ENCODE data around the gene TMEM52. TPM values are rescaled to one million over a fixed set of nuclear protein-coding genes. Genes with fewer than 3 reads are reported as not detected.

The TMEM52 gene
- total RNA-seq, 4 donors from 2014 or later = 2.9 to 6.4 (median 4.1) TPM

DNA sequence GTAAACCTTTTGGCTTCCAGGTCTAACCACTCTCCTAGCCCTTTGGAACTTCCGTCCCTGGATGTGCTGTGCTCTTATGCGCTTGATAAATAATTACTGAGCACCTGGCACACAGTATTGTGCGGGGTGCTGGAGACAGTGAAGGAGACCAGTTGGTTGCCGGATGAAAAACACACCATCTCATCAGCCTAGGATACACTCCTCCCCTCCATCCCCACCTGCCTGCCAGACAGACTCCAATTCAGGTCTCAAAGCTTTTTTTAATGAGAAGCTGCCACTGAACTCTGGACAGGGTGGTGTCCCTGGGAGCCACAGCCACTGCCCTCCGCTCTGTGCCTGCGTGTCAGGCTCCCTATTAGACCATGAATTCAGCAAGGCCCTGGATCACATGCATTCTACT is 37.4 kb downstream of the TMEM52 start:
- 73 to 79% methylated on average over 6 of the region's 6 CpGs for WGBS, 2 donors
- intact Hi-C loops (cut with DNase I; ENCODE audit: low total_unique reads) = no loop called here
- TF ChIP-seq, protein P1, sequence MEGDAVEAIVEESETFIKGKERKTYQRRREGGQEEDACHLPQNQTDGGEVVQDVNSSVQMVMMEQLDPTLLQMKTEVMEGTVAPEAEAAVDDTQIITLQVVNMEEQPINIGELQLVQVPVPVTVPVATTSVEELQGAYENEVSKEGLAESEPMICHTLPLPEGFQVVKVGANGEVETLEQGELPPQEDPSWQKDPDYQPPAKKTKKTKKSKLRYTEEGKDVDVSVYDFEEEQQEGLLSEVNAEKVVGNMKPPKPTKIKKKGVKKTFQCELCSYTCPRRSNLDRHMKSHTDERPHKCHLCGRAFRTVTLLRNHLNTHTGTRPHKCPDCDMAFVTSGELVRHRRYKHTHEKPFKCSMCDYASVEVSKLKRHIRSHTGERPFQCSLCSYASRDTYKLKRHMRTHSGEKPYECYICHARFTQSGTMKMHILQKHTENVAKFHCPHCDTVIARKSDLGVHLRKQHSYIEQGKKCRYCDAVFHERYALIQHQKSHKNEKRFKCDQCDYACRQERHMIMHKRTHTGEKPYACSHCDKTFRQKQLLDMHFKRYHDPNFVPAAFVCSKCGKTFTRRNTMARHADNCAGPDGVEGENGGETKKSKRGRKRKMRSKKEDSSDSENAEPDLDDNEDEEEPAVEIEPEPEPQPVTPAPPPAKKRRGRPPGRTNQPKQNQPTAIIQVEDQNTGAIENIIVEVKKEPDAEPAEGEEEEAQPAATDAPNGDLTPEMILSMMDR (IDR thresholded peaks at IDR 0.05) = no peak
- TF ChIP-seq POLR2A (IDR thresholded peaks at IDR 0.05) = no peak
- no peak overlapping the region for H3K4me3 ChIP-seq (ENCODE audit: low read depth, poor library complexity, severe bottlenecking)
- no peak for DNase-seq (ENCODE audit: low spot score in 2 of 2)

DNA sequence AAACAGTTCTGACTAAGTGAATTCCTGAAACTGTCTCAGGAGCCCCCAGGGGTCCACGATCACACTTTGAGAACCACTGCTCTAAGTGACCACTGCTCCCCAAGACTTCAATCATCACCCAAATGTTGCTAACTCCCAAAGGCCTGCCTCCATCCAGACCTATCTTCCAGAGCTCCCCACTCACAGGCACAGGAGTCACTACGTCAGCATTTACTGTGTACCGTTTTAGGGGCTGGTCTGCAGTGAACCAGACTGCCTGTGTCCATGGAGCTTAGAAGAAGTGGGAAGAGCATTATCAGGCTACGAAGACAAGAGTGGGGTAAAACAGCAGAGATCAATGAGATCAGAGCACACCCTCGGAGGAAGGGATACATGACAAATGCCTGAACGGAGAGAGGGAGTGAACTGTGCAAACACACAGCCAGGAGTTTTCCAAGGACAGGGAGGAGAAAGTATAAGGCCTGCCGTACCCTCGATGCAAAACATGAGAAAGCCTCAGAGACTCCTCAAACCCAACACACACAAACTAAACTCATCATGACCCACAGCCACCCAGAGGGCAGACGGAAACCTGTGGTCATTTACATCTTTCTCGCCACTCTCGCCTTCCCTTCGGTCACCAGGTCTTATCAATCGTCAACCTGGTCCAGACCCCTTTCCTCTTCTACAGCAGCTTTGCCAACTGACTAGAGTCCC is 38.3 kb downstream of the TMEM52 start:
- H3K4me3 ChIP-seq (ENCODE audit: low read depth, poor library complexity, severe bottlenecking) = no peak overlapping the region
- intact Hi-C loops (cut with DNase I; ENCODE audit: low total_unique reads) = no loop called here
- TF ChIP-seq, protein P1 (IDR thresholded peaks at IDR 0.05) = no peak
- no peak for TF ChIP-seq POLR2A (IDR thresholded peaks at IDR 0.05)
- no peak for DNase-seq (ENCODE audit: low spot score in 2 of 2)
- WGBS, 2 donors = 57 to 62% methylated on average over 13 of the region's 13 CpGs

DNA sequence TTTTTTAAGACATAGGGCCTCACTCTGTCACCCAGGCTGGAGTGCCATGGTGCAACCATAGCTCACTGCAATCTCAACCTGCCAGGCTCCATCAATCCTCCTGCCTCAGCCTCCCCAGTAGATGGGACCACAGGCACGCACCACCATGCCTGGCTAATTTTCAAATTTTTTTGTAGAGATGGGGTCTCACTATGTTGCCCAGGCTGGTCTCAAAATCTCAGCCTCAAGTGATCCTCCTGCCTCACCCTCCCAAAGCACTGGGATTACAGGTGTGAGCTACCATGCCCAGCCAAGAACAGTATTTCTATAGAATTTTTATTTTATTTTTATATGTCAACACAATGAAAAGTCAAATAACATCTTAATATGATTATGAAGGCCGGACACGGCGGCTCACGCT is 39.1 kb downstream of the TMEM52 start:
- no peak overlapping the region for H3K4me3 ChIP-seq (ENCODE audit: low read depth, poor library complexity, severe bottlenecking)

DNA sequence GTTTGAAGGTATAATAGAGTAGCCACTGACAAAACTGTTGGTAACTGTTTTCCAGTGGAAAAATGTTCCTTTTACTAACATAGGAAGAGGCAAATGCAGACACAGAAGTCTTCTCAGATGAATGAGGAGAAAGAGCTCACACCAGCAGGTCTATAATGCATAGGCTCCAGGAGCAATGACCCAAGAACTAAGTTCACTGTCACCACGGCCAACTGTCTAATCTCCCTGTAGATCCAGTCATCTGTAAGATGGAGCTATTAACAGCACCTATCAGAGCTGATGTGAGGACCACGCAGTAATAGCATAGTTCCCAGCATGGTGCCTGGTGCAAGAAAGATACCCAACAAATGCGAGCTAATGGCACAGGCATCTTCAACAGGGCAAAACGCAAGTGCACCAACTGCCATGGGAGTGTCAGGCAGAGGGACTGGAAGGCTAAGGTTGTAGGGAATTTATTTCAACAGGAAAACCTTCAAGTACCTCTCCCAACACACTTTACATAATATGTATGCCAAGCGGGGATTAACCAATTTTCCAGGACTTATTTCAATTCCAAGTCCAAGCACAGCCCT is 41.1 kb downstream of the TMEM52 start:
- WGBS, 2 donors = 79 to 88% methylated on average over 5 of the region's 5 CpGs
- intact Hi-C loops (cut with DNase I; ENCODE audit: low total_unique reads) = no loop called here

More for the DNA sequence above, 39.1 kb downstream of the TMEM52 start:
- intact Hi-C loops (cut with DNase I; ENCODE audit: low total_unique reads) = no loop called here
- WGBS, 2 donors = 93 to 98% methylated on average over 5 of the region's 5 CpGs
- TF ChIP-seq, protein P1 (IDR thresholded peaks at IDR 0.05) = no peak
- no peak for TF ChIP-seq POLR2A (IDR thresholded peaks at IDR 0.05)
- no peak for DNase-seq (ENCODE audit: low spot score in 2 of 2)

DNA sequence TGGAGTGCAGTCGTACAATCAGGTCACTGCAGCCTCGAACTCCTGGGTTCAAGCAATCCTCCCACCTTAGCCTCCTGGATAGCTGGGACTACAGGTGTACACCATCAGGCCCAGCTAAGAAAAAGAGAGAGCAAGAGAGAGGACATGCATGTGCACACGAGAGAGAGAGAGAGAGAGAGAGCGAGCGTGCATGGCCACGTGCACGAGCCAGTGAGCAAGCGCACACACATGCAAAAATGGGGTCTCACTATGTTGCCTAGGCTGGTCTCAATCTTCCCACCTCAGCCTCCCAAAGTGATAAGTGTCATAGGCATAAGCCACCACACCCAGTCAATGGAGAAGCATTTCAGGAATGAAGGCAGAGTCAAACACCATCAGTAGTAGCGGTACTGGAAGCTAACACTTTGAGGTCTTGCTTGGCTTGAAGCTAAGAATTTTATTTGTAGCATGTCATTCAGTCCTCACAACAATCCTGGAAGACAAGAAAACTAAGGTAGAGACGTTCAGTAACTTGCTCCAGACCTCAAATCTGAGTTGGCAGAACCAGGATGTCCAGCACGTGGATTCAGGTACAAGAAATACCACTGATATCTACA is 42.6 kb downstream of the TMEM52 start:
- intact Hi-C loops (cut with DNase I; ENCODE audit: low total_unique reads) = no loop called here
- H3K4me3 ChIP-seq (ENCODE audit: low read depth, poor library complexity, severe bottlenecking) = no peak overlapping the region
- 77 to 78% methylated on average over 11 of the region's 11 CpGs for WGBS, 2 donors
- TF ChIP-seq, protein P1 (IDR thresholded peaks at IDR 0.05) = no peak
- no peak for TF ChIP-seq POLR2A (IDR thresholded peaks at IDR 0.05)
- DNase-seq (ENCODE audit: low spot score in 2 of 2) = no peak

More for the DNA sequence above, 41.1 kb downstream of the TMEM52 start:
- H3K4me3 ChIP-seq (ENCODE audit: low read depth, poor library complexity, severe bottlenecking) = no peak overlapping the region
- no peak for DNase-seq (ENCODE audit: low spot score in 2 of 2)
- TF ChIP-seq POLR2A (IDR thresholded peaks at IDR 0.05) = no peak
- TF ChIP-seq, protein P1 (IDR thresholded peaks at IDR 0.05) = no peak
